GOT3 (cell line): ENCODE data around the gene DDX10.
"Not testable (repeated sequence)": the region's sequence is repeated elsewhere in the genome, so short reads cannot be mapped to it uniquely, and the experiment has no call there.

ENCODE experiments used
- DNase-seq: peaks from one replicate; lab custom pipeline; 2025; ENCODE audit warnings: mixed read lengths; lab: John Stamatoyannopoulos, UW

DDX10 gene

DNA sequence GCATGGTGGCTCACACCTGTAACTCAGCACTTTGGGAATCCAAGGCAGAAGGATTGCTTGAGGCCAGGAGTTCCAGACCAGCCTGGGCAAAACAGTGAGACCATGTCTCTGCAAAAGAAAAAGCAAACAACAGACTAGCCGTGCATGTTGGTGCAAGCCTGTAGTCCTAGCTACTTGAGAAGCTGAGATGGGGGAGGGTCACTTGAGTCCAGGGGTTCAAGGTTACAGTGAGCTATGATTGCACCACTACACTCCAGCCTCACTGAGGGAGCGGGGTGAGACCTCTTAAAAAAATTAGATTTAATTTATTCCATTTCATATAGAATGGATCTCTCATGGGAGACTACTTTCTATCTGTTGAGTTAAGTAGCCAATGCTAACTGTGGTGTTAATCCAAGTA is 50.4 kb downstream of the DDX10 start:
- DNase-seq: no peak

DNA sequence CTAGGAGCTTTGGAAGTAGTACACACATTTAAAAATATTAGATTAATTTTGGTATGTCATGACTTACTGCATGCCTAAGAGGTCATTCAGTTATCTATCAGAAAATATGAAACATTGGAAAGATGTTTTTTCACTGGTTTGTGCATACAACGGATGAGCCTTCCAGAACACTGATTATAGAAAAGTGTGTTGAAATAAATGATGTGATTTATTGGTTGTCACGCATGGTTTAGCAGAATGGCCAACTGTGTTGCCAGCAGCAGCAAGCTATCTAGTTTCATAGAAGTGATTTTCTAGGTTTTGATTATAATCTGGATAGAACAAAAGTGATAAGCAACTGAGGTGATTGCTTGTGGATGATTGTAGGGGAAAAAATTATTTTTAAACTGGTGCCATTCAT is 53.6 kb downstream of the DDX10 start:
- DNase-seq: no peak

DNA sequence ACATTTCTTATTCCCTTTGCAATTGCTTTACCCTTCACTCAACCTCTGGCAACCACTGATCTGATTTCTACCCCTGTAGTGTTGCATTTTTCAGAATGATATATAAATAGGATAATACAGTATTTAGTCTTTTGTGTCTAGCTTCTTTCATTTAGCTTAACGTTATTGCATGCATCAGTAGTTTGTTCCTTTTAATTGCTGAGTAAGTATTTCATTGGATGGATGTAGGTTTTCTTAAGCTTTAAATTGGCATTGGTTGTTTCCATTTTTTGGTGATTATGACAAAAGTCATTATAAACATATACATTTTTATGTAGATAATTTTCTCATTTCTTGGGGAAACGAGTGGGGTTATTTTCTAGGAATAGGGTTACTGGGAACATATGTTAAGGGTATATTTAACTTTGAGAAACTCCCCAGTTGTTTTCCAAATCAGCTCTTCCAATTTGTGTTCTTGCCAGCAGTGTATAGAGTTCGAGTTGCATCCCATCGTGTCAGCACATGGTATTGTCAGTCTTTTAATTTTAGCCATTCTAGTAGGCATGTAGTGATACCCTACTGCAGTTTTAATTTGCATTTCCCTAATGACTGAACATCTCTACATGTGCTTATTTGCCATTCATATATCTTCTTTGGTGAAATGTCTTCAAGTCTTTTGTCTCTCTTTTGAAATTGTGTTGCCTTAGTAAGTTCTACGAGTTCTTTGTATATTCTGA is 60.3 kb downstream of the DDX10 start:
- no peak for DNase-seq

DNA sequence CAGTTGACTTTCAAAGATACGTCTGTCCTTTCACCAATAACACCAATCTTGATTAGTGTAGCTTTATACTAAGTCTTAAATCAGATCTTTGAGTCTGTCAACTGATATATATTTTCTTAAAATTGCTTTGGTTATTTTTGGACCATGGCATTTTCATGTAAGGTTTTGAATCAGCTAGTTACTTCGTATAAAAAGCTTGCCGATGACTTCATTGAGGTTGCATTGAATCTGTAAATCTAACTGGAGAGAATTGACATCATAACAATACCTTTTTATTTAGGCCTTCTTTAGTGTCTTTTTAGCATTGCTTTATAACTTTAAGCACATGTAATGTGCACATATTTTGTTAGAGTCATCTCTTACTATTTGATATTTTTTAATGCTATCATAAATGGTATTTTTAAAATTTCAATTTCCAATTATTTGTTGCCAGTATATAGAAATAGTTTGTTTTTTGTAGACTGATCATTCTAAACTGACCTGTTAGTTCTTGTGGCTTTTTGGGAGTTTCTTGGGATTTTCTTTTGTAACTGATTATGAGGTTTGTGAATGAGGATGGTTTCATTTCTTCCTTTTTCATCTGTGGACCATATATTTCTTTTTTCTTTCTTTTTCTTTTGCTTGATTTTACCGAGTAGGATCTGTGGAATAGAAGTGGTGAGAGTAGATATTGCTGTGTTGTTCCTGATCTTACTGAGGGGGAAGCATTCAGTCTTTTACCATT is 61.4 kb downstream of the DDX10 start:
- DNase-seq: no peak

DNA sequence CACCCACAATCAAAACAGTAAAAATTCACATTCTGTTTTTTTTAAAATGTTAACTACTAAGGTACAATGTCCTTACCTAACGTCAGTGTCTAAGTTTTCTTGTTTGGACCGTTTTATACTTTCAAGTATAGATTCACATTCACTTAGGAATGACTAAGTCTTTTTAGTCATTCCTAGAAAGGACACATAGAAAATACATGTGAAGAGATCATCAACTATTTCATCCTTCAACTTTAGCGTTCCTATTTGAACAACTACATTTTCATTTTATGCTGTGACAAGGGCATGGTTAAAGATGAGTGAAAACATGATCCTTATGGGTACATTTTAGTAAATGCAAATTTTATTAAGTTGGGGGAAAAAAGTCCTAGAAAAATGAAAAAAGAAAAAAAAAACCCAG is 62.8 kb downstream of the DDX10 start:
- DNase-seq: no peak

DNA sequence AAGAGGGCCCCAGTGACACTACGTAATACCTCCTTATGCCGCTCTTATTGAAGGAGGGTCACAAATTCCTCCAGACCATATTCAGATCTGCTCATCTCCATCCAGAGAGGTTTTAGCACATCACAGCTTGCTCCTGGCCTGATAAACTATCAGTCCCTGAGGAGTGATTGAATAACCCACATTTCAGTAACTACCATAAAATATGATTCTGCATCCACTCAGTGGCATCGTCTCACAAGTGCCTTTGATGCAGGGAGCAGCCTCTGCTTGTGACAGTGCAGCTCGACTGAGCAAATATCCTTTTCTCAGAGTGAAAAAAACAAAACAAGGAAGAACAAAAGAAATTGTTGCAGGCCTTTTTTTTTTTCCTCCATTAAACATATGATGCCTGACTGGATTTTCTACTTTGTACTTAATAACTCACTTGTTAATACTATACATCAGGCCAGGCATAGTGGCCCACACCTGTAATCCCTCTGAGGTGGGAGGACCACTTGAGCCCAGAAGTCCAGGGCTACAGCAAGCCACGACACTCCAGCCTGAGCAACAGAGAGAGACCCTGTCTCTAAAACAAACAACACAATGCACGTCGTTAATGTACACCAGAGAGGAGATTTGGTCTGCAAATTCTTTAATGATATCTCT is 64.5 kb downstream of the DDX10 start:
- no peak for DNase-seq

DNA sequence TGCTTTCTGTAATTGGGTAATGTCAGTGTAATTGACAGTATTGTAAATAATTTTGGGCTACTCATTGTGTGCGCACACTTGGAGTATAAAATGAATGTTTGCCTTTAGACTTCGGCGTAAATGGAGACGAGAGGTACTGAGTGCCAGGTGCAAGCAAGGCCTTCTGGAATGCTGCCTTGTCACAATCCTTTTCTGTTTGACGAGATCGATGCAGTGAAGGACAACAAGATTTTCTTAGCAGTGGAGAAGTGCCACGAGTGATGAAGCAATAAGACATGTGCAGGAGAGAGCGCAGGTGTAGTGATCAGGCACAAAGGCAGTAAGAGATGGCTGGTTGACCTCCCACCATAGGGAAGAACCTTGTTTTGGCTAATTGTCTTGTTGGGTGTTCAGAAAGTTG is 67.5 kb downstream of the DDX10 start:
- DNase-seq: no peak

DNA sequence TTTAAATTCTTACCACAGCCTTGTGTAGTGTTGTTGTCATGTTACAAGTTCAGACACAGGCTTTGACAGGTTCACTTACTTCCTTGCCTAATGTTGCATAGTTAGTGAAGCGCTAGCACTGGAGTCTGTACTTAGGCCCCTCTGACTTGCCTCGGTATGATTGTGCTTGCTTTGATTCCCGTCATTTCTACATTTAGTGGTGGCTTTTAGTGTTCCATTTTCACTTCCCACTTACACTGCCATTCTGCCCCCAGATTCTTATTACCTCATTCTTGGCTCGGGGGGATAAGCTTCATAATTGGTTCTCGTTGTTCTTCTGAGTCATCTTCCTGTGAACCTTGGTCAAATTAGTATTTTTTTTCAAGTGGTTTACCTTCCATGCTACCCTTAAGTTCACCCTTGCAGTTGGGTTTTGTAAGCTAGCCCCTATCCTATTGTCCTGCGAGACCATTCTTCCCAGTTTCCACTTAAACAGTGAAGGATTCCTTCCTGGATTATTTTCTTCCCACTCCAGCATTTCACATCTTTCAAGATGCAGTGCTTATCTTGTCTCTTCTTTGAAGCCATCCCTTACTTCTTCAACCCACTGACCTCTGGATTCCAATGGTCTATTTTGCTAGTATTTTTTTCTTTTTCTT is 68.7 kb downstream of the DDX10 start:
- no peak for DNase-seq

DNA sequence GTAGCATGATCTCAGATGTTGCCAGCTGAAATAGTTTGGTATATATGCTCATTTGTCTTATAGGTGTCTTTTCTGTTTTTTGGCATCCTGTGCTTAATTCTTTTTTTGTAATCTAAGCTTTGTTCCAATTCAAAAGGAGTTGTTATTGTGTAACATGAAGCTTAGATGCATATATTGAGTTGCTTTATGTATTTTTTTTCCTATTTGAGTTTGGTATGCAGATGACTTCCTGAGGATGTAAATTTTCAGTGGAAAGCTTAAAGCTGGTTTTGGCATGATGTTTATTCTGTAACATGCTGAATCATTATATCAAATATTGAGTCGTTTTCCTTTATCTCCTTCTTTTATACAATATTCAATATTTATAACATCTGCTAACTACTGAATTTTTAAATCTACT is 69.4 kb downstream of the DDX10 start:
- DNase-seq: no peak

DNA sequence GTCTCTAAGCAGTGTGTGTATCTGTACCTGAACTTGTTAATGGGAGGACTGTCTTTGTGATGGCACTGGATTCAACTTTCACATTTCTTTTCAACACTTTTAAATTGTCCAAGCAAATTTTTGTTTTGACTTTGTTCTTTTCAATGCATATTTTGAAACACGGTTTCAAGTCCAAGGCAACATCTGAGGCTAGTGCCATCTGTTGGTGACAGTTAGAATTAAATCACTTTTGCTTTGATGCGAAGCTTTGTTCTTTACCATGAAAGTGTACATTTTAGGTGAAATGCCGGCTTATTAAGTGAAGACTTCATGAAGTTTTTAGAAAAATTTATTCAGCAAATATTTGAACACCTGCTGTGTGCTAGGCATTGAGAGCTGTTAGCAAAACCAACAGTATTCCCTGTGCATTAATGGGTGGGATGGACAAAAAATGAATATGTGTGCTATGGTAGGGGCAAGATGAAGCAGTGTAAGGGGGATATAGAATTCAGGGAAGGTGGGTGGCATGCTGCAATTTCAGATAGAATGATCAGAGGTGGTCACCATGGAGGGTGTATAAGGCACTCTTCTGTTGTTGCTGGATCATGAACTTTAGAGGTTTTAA is 70.2 kb downstream of the DDX10 start:
- no peak for DNase-seq

DNA sequence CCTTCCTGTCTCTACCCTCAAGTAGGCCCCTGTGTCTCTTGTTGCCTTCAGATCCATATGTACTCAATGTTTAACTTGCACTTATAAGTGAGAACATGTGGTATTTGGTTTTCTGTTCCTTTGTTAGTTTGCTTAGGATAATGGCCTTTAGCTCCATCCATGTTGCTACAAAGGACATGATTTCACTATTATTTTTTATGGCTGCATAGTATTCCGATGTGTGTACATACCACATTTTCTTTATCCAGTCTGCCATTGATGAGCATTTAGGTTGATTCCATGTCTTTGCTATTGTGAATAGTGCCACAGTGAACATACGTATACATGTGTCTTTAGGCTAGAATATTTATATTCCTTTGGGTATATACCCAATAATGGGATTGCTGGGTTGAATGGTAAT is 75.3 kb downstream of the DDX10 start:
- DNase-seq: not testable (repeated sequence)

DNA sequence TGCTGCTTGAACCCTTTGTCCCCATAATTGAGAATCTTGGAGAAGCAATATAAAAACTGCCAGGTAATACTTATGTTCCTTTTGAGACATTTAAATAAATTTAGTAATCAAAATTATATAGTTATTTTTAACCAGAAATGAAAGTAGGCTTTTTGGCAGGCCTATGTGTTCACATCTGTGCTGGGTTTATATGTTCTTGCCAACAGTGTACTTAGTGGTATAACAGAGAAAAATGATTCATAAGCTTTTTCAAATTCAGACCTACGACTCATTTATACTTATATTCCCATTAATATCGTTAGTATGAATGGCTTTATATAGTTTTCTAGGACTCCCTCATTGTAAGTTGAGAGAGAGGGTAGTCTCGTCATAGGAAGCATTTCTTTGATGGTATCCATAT is 79.0 kb downstream of the DDX10 start:
- no peak for DNase-seq

DNA sequence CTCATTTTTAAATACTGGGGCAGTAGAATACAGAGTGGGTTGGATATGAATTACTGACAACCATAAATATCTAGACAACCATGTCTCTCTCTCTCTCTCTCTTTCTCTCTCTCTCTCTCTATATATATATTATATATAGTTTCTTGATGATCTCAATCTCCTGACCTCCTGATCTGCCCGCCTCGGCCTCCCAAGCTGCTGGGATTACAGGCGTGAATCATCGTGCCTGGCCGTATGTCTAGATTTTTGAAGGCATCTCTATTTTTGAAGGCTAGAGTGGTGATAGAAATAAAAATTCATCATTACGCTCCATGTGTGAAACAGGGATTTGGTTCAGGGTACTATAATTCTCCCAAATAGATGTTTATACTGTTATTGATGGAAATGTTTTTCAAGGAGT is 84.1 kb downstream of the DDX10 start:
- no peak for DNase-seq

DNA sequence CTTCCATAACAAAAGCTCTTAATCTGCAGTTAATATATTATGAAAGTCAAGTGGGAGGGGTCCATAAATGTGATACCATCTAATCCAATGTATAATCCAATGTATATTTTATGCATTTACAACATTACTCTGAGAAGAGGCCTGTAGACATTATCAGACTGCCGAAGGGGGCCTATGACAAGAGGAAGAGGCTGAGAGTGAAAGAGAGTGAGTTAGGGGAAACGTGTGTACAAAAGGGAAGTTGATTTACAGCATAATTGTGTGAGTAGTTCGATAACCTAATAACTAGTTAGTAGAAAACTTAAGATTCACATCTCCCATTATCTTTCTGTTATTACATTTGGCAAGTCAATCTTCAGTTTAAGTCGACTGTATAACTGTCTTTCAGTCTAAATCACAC is 86.6 kb downstream of the DDX10 start:
- DNase-seq: no peak

DNA sequence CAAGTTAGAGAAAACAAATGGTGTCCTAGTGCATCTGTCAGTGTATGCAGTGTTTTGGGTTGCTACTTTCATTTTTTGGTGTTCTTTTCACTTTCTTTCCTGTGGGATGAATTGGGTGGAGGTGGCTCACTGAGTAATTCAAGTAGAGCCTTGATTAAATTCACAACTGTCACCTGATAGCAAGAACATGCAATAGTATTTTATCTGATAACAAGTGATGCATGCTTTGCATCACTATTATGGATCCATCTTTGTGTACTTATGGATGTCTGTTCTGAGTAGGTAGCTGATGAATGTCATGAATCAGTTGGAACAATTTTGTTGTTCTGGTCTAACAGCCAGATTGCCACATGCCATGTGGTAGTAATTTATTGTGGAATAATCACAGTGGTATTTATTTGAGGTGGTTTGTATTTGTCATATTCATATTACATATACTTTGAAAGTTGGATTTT is 87.5 kb downstream of the DDX10 start:
- DNase-seq: no peak

DNA sequence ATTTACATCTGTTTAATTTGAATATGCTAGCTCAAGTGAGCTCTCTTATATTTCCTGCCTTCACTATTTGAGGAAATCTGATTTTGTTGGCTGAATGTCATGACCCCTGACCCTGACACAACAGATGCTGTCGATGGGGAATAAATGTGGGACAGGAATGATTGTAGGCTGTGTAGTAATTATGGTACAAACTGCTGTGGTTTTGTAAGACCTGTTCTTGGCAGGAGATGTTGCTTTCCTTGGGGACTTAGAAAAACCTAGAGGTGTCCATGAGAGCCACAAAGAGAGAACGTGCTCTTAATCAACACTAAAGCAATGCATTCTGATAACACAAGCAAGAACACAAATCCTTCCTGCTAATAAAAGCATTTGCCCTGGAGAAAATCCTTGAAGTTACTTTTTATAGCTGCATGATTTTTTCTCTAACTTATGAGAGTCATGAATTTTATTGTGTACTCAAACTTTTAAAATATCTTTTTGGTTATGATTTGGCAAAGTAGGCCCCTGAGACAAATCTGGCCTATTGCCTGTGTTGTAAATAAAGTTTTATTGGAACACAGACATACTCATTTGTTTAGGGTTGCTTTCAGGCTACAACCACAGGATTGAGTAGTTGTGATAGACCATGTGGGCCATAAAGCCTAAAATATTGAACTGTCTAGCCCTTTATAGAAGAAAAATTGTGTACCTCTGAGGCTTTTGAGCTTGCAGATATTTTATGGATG is 90.2 kb downstream of the DDX10 start:
- DNase-seq: no peak

DNA sequence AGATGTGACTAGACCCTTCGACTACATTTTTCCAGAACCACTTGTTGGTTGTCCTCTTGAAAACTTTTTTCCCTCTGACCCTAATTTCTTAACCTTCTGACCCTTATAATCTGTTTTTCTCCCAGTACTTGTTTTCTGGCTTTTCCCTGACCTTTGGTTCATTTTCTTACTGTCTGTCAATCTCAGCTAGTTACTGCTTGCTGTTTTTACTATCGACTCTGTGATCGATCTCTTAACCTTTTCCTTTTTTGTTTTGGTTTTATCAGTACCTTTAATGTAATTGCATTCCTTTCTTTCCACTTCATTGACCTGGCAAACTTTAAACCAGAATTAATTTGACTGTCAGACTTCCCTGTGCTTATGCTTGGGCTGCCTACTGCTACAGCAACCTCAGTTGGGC is 92.8 kb downstream of the DDX10 start:
- no peak for DNase-seq

DNA sequence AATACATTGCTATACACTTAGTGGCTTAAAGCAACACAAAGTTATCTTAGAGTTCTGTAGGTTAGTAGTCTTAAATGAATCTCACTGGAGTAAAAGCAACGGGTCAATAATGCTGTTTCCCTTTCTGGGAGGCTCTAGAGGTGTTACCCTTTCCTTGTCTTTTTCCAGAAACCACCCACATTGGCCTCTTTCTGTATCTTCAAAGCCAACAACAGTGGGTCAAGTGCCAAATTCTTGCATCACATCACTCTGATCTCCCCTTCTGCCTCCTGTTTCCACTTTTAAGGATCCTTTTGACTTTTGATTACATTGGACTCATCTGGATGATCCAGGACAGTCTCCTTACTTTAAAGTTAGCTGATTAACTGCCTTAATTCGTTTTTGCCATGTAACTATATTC is 93.6 kb downstream of the DDX10 start:
- DNase-seq: no peak

DNA sequence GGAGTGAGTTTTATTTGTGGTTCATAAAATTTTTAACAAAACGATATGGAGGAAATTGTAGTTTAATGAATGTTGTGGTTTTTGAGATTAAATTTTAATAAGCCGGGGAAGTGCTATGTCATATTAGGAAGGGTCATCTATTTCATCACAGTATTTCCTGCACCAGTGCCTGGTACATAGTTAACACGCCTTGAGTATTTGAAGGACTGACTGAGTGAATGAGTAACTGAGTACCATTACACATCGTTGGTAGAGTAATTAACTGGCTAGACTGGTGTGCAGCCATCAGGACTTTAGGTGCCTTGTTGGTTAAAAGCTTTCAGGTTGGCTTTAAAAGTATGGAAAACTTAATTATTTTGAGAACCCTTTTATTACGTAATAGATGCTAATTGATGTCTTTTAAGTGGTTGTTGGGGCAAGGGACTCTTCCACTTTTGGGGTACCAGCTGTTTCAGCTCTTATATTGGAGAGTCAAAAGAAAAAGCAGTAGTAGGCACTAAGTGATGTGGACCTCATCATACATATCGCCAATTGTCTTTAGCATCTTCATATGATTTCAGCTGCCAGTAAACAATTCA is 101.8 kb downstream of the DDX10 start:
- DNase-seq: no peak

DNA sequence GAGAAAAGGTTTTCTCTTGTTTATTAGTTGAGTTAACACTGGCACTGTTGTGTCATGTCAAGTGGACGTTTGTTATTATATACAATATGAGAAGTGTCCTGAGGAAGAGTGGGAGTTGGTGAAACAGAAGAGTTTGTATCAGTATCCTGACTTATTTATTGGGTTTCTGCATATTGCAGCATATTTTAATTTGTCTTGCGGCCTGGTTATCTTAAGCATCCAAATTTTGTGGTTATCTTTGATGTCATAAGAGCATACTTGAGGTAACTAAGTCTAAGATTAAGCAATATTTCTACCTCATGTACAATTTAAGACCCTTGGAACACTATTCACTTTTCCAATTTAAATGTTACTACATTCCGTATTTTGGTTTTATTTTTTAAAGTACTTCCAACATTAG is 103.5 kb downstream of the DDX10 start:
- DNase-seq: no peak

DNA sequence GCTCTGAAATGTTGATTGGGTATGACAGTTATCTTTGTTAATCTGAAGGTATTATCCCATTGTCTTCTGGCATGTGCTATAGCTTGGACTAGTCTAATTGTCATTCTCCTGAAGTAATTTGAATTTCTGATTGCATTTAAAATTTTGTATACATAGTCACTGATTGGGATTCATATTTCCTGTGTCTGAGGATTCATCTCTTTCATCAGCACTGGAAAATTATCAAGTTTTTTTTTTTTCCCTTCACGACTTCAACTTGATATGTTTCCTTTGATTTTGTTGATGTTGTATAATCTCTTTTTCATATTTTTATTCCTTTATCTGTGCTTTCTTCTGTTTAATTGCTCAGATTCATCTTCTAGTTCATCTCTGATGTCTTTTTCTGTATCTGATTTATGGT is 104.1 kb downstream of the DDX10 start:
- no peak for DNase-seq
